Measurements from ENCODE around the gene JAK2. TPM values are rescaled to one million over a fixed set of nuclear protein-coding genes. Genes with fewer than 3 reads are reported as not detected.

The JAK2 gene
- total RNA-seq, 2 donors from 2014 or later, result 7.6 to 21.6 TPM

DNA sequence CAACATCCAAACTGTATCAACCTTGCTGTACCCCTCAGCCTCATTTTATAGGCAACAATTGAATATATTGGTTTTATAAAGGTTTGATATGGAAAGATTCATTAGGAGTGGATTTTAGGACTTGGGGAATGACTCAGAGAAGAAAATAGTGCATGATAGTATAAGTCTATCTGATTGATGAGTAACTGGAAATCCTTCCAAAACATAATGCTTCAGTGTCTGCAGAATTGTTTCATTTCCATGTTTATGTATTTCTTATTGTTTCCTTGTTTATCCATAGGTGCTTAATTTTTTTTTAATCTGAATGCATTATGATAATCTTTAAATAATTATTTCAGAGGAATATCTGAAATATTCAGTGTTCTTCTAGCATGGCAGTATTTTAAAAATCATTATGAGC is 12.6 kb downstream of the JAK2 start:
- H3K27me3 ChIP-seq, result no peaks in the 10 kb centered on the region
- DNase-seq (ENCODE audit: low spot score), result no peak
- no peak overlapping the region for H3K4me3 ChIP-seq
- peaks cover 4% of the 10 kb centered on the region for H3K36me3 ChIP-seq
- H3K4me1 ChIP-seq, result peaks cover 0 to 4% of the 10 kb centered on the region in 2 donors
- no peak overlapping the region for H3K27ac ChIP-seq
- H3K9me3 ChIP-seq, result peaks cover 0 to 11% of the 10 kb centered on the region in 2 donors
- TF ChIP-seq, protein P1, sequence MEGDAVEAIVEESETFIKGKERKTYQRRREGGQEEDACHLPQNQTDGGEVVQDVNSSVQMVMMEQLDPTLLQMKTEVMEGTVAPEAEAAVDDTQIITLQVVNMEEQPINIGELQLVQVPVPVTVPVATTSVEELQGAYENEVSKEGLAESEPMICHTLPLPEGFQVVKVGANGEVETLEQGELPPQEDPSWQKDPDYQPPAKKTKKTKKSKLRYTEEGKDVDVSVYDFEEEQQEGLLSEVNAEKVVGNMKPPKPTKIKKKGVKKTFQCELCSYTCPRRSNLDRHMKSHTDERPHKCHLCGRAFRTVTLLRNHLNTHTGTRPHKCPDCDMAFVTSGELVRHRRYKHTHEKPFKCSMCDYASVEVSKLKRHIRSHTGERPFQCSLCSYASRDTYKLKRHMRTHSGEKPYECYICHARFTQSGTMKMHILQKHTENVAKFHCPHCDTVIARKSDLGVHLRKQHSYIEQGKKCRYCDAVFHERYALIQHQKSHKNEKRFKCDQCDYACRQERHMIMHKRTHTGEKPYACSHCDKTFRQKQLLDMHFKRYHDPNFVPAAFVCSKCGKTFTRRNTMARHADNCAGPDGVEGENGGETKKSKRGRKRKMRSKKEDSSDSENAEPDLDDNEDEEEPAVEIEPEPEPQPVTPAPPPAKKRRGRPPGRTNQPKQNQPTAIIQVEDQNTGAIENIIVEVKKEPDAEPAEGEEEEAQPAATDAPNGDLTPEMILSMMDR (IDR thresholded peaks at IDR 0.05), result no peak

GRCh38 chr9:5002811-5003210 is 17.7 kb downstream of the JAK2 start:
- no peaks in the 10 kb centered on the region for H3K36me3 ChIP-seq
- DNase-seq (ENCODE audit: low spot score), result no peak
- peaks cover 0 to 19% of the 10 kb centered on the region in 2 donors for H3K9me3 ChIP-seq
- no peak overlapping the region for H3K4me3 ChIP-seq
- TF ChIP-seq, protein P1 (IDR thresholded peaks at IDR 0.05), result no peak
- H3K4me1 ChIP-seq, result no peaks in the 10 kb centered on the region
- H3K27me3 ChIP-seq, result no peaks in the 10 kb centered on the region
- H3K27ac ChIP-seq, result no peak overlapping the region

DNA sequence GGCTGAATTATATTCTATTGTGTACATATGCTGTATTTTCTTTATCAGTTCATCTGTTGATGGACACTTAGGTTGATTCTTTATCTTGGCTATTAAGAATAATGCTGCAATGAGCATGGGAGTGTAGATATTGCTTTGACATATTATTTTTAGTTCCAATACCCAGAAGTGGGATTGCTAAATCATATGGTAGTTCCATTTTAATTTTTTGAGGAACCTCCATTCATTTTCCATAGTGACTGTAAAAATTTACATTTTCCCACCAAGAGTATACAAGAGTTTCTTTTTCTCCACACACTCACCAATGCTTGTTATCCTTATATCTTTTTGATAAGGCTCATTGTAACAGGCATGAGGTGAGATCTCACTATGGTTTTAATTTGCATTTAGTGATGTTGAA is 19.4 kb downstream of the JAK2 start:
- Histone ChIP-seq H3K4me3 (no peak overlapping the region), H3K36me3 (no peaks in the 10 kb centered on the region), H3K27ac (no peak overlapping the region), H3K27me3 (no peaks in the 10 kb centered on the region), H3K9me3 (peaks cover 0 to 19% of the 10 kb centered on the region in 2 donors), H3K4me1 (peaks cover 0 to 4% of the 10 kb centered on the region in 2 donors)
- TF ChIP-seq, protein P1 (IDR thresholded peaks at IDR 0.05), result no peak
- no peak for DNase-seq (ENCODE audit: low spot score)

GRCh38 chr9:5008202-5008601 is 23.1 kb downstream of the JAK2 start:
- no peaks in the 10 kb centered on the region for H3K27me3 ChIP-seq
- peaks cover 0 to 9% of the 10 kb centered on the region in 2 donors for H3K4me1 ChIP-seq
- H3K9me3 ChIP-seq, result peaks cover 0 to 10% of the 10 kb centered on the region in 2 donors
- TF ChIP-seq, protein P1 (IDR thresholded peaks at IDR 0.05), result no peak
- DNase-seq (ENCODE audit: low spot score), result no peak
- H3K36me3 ChIP-seq, result no peaks in the 10 kb centered on the region
- no peak overlapping the region for H3K27ac ChIP-seq
- no peak overlapping the region for H3K4me3 ChIP-seq

- peaks cover 2% of the 10 kb centered on the region for H3K36me3 ChIP-seq
- H3K9me3 ChIP-seq, result peaks cover 1 to 7% of the 10 kb centered on the region in 2 donors
- DNase-seq (ENCODE audit: low spot score), result no peak
- peaks cover 0 to 15% of the 10 kb centered on the region in 2 donors for H3K4me1 ChIP-seq
- H3K27me3 ChIP-seq, result no peaks in the 10 kb centered on the region
- TF ChIP-seq, protein P1 (IDR thresholded peaks at IDR 0.05), result no peak
- H3K4me3 ChIP-seq, result no peak overlapping the region
- H3K27ac ChIP-seq, result no peak overlapping the region
Observed at GRCh38 chr9:5013374-5013773, 28.3 kb downstream of the JAK2 start.

- DNase-seq (ENCODE audit: low spot score), result no peak
- no peak overlapping the region for H3K4me3 ChIP-seq
- no peaks in the 10 kb centered on the region for H3K27me3 ChIP-seq
- H3K9me3 ChIP-seq, result peaks cover 4 to 17% of the 10 kb centered on the region in 2 donors
- H3K4me1 ChIP-seq, result peaks cover 0 to 12% of the 10 kb centered on the region in 2 donors
- TF ChIP-seq, protein P1 (IDR thresholded peaks at IDR 0.05), result no peak
- peaks cover 4% of the 10 kb centered on the region for H3K36me3 ChIP-seq
- H3K27ac ChIP-seq, result no peak overlapping the region
Observed at GRCh38 chr9:5015934-5016333, 30.9 kb downstream of the JAK2 start.

Data from right atrium auricular region (tissue), 2 donors.